ENCODE data around the gene TOR2A.

Gene TOR2A

GRCh38 chr9:127776195-127776923, 41.3 kb upstream of the TOR2A start:
- no peaks in the 10 kb centered on the region for H3K4me1 ChIP-seq (ENCODE audit: control insufficient read depth, insufficient read depth, low read length)

GRCh38 chr9:127773981-127774380, 38.9 kb upstream of the TOR2A start:
- H3K36me3 ChIP-seq (ENCODE audit: insufficient read depth, low read length), result no peaks in the 10 kb centered on the region
- peaks cover 32% of the 10 kb centered on the region for H3K27me3 ChIP-seq (ENCODE audit: control insufficient read depth, insufficient read depth, low read length)
- H3K4me2 ChIP-seq (ENCODE audit: low read length), result no peak overlapping the region
- H3K4me1 ChIP-seq (ENCODE audit: control insufficient read depth, insufficient read depth, low read length), result peaks cover 5% of the 10 kb centered on the region
- no peak overlapping the region for H3K9ac ChIP-seq (ENCODE audit: low read depth, low read length)
- no peak overlapping the region for H3K4me3 ChIP-seq (ENCODE audit: low read length)
- no peaks in the 10 kb centered on the region for H3K9me3 ChIP-seq (replicated peaks; ENCODE audit: low read length)

More at GRCh38 chr9:127776195-127776923, 41.3 kb upstream of the TOR2A start:
- Histone ChIP-seq H3K36me3 (ENCODE audit: insufficient read depth, low read length) (no peaks in the 10 kb centered on the region), H3K4me2 (ENCODE audit: low read length) (no peak overlapping the region), H3K9me3 (replicated peaks; ENCODE audit: low read length) (no peaks in the 10 kb centered on the region), H3K9ac (ENCODE audit: low read depth, low read length) (no peak overlapping the region), H3K27me3 (ENCODE audit: control insufficient read depth, insufficient read depth, low read length) (peaks cover 26% of the 10 kb centered on the region), H3K4me3 (ENCODE audit: low read length) (no peak overlapping the region)

GRCh38 chr9:127773272-127773671, 38.2 kb upstream of the TOR2A start:
- Histone ChIP-seq H3K36me3 (ENCODE audit: insufficient read depth, low read length) (no peaks in the 10 kb centered on the region), H3K4me2 (ENCODE audit: low read length) (no peak overlapping the region), H3K9ac (ENCODE audit: low read depth, low read length) (no peak overlapping the region), H3K27me3 (ENCODE audit: control insufficient read depth, insufficient read depth, low read length) (peaks cover 32% of the 10 kb centered on the region), H3K9me3 (replicated peaks; ENCODE audit: low read length) (no peaks in the 10 kb centered on the region), H3K4me3 (ENCODE audit: low read length) (no peak overlapping the region), H3K4me1 (ENCODE audit: control insufficient read depth, insufficient read depth, low read length) (peaks cover 5% of the 10 kb centered on the region)

- Histone ChIP-seq H3K4me1 (ENCODE audit: control insufficient read depth, insufficient read depth, low read length) (peaks cover 5% of the 10 kb centered on the region), H3K27me3 (ENCODE audit: control insufficient read depth, insufficient read depth, low read length) (peaks cover 32% of the 10 kb centered on the region), H3K36me3 (ENCODE audit: insufficient read depth, low read length) (no peaks in the 10 kb centered on the region), H3K4me2 (ENCODE audit: low read length) (no peak overlapping the region), H3K9ac (ENCODE audit: low read depth, low read length) (no peak overlapping the region), H3K9me3 (replicated peaks; ENCODE audit: low read length) (no peaks in the 10 kb centered on the region), H3K4me3 (ENCODE audit: low read length) (no peak overlapping the region)
Observed at GRCh38 chr9:127772603-127773002, 37.5 kb upstream of the TOR2A start.

GRCh38 chr9:127771570-127772189, 36.6 kb upstream of the TOR2A start:
- Histone ChIP-seq H3K36me3 (ENCODE audit: insufficient read depth, low read length) (no peaks in the 10 kb centered on the region), H3K4me3 (ENCODE audit: low read length) (peak overlapping the region; percentile 69), H3K27me3 (ENCODE audit: control insufficient read depth, insufficient read depth, low read length) (peaks cover 32% of the 10 kb centered on the region), H3K4me1 (ENCODE audit: control insufficient read depth, insufficient read depth, low read length) (peaks cover 5% of the 10 kb centered on the region), H3K4me2 (ENCODE audit: low read length) (peak overlapping the region; percentile 92), H3K9me3 (replicated peaks; ENCODE audit: low read length) (no peaks in the 10 kb centered on the region), H3K9ac (ENCODE audit: low read depth, low read length) (no peak overlapping the region)

GRCh38 chr9:127770905-127771569, 35.9 kb upstream of the TOR2A start:
- H3K4me3 ChIP-seq (ENCODE audit: low read length), result peak overlapping the region; percentile 69

GRCh38 chr9:127770583-127770904, 35.5 kb upstream of the TOR2A start:
- Histone ChIP-seq H3K9ac (ENCODE audit: low read depth, low read length) (no peak overlapping the region), H3K27me3 (ENCODE audit: control insufficient read depth, insufficient read depth, low read length) (peaks cover 30% of the 10 kb centered on the region)

More at GRCh38 chr9:127770905-127771569, 35.9 kb upstream of the TOR2A start:
- Histone ChIP-seq H3K27me3 (ENCODE audit: control insufficient read depth, insufficient read depth, low read length) (peaks cover 27% of the 10 kb centered on the region), H3K9ac (ENCODE audit: low read depth, low read length) (no peak overlapping the region), H3K4me2 (ENCODE audit: low read length) (peak overlapping the region; percentile 92), H3K9me3 (replicated peaks; ENCODE audit: low read length) (no peaks in the 10 kb centered on the region), H3K36me3 (ENCODE audit: insufficient read depth, low read length) (no peaks in the 10 kb centered on the region), H3K4me1 (ENCODE audit: control insufficient read depth, insufficient read depth, low read length) (peaks cover 5% of the 10 kb centered on the region)

GRCh38 chr9:127769929-127770582, 35.0 kb upstream of the TOR2A start:
- H3K9ac ChIP-seq (ENCODE audit: low read depth, low read length), result no peak overlapping the region
- H3K36me3 ChIP-seq (ENCODE audit: insufficient read depth, low read length), result no peaks in the 10 kb centered on the region
- H3K4me1 ChIP-seq (ENCODE audit: control insufficient read depth, insufficient read depth, low read length), result peaks cover 5% of the 10 kb centered on the region
- peaks cover 30% of the 10 kb centered on the region for H3K27me3 ChIP-seq (ENCODE audit: control insufficient read depth, insufficient read depth, low read length)
- H3K4me3 ChIP-seq (ENCODE audit: low read length), result no peak overlapping the region
- H3K4me2 ChIP-seq (ENCODE audit: low read length), result no peak overlapping the region
- no peaks in the 10 kb centered on the region for H3K9me3 ChIP-seq (replicated peaks; ENCODE audit: low read length)

More at GRCh38 chr9:127770583-127770904, 35.5 kb upstream of the TOR2A start:
- H3K4me3 ChIP-seq (ENCODE audit: low read length), result no peak overlapping the region
- peaks cover 5% of the 10 kb centered on the region for H3K4me1 ChIP-seq (ENCODE audit: control insufficient read depth, insufficient read depth, low read length)
- H3K36me3 ChIP-seq (ENCODE audit: insufficient read depth, low read length), result no peaks in the 10 kb centered on the region
- H3K9me3 ChIP-seq (replicated peaks; ENCODE audit: low read length), result no peaks in the 10 kb centered on the region
- H3K4me2 ChIP-seq (ENCODE audit: low read length), result peak overlapping the region; percentile 92

GRCh38 chr9:127769101-127769500, 34.0 kb upstream of the TOR2A start:
- H3K9me3 ChIP-seq (replicated peaks; ENCODE audit: low read length), result no peaks in the 10 kb centered on the region
- H3K4me3 ChIP-seq (ENCODE audit: low read length), result no peak overlapping the region
- H3K4me1 ChIP-seq (ENCODE audit: control insufficient read depth, insufficient read depth, low read length), result peaks cover 5% of the 10 kb centered on the region
- no peaks in the 10 kb centered on the region for H3K36me3 ChIP-seq (ENCODE audit: insufficient read depth, low read length)
- no peak overlapping the region for H3K9ac ChIP-seq (ENCODE audit: low read depth, low read length)
- peaks cover 25% of the 10 kb centered on the region for H3K27me3 ChIP-seq (ENCODE audit: control insufficient read depth, insufficient read depth, low read length)
- no peak overlapping the region for H3K4me2 ChIP-seq (ENCODE audit: low read length)

- Histone ChIP-seq H3K9ac (ENCODE audit: low read depth, low read length) (no peak overlapping the region), H3K36me3 (ENCODE audit: insufficient read depth, low read length) (no peaks in the 10 kb centered on the region), H3K4me3 (ENCODE audit: low read length) (no peak overlapping the region), H3K4me2 (ENCODE audit: low read length) (no peak overlapping the region), H3K4me1 (ENCODE audit: control insufficient read depth, insufficient read depth, low read length) (peaks cover 5% of the 10 kb centered on the region), H3K27me3 (ENCODE audit: control insufficient read depth, insufficient read depth, low read length) (peaks cover 24% of the 10 kb centered on the region), H3K9me3 (replicated peaks; ENCODE audit: low read length) (no peaks in the 10 kb centered on the region)
Observed at GRCh38 chr9:127768698-127769097, 33.6 kb upstream of the TOR2A start.

GRCh38 chr9:127767909-127768331, 32.8 kb upstream of the TOR2A start:
- no peaks in the 10 kb centered on the region for H3K36me3 ChIP-seq (ENCODE audit: insufficient read depth, low read length)
- H3K4me2 ChIP-seq (ENCODE audit: low read length), result no peak overlapping the region
- peaks cover 26% of the 10 kb centered on the region for H3K27me3 ChIP-seq (ENCODE audit: control insufficient read depth, insufficient read depth, low read length)
- H3K4me3 ChIP-seq (ENCODE audit: low read length), result no peak overlapping the region
- H3K9ac ChIP-seq (ENCODE audit: low read depth, low read length), result no peak overlapping the region
- no peaks in the 10 kb centered on the region for H3K9me3 ChIP-seq (replicated peaks; ENCODE audit: low read length)
- peaks cover 5% of the 10 kb centered on the region for H3K4me1 ChIP-seq (ENCODE audit: control insufficient read depth, insufficient read depth, low read length)

Measured in skeletal muscle satellite cell (primary cell).